Lung (tissue), 12 donors: ENCODE measurements around the gene CCDC146. TPM values are rescaled to one million over a fixed set of nuclear protein-coding genes. Genes with fewer than 3 reads are reported as not detected.
A peak's percentile ranks its signal among the peaks of the same experiment; 100 is the strongest.

Experiments used
- ATAC-seq: fragments of 200-7000 bp; cut with Tn5 transposase; one replicate; pipeline ENCODE4 v1.9.1; 2020; ENCODE audit warnings: moderate number of reproducible peaks; ENCODE audit not compliant: insufficient read depth, low FRiP score
- DNase-seq, 3 donors: peaks; one replicate each; pipeline ENCODE4 v3.0.0-alpha.2; 2013 to 2017
- H3K27ac ChIP-seq, 2 donors: one replicate each; pipeline ENCODE4 v1.5.1; 2013; ENCODE audit warnings: mild to moderate bottlenecking in 2 of 2, moderate library complexity in 2 of 2, control low read depth in 1 of 2, inconsistent platforms in 1 of 2, low read depth in 1 of 2, low read length in 1 of 2
- H3K27me3 ChIP-seq, 3 donors: one replicate each; pipeline ENCODE4 v1.5.1; 2013; ENCODE audit warnings: low read length in 2 of 3; ENCODE audit not compliant: control insufficient read depth in 3 of 3, insufficient read depth in 3 of 3
- H3K36me3 ChIP-seq, 4 donors: one replicate each; pipeline ENCODE4 v1.5.1; 2013; ENCODE audit warnings: low read length in 4 of 4, mild to moderate bottlenecking in 1 of 4, moderate library complexity in 1 of 4; ENCODE audit not compliant: control insufficient read depth in 4 of 4, insufficient read depth in 4 of 4
- H3K4me1 ChIP-seq, 5 donors: one replicate each; pipeline ENCODE4 v1.5.1; 2013; ENCODE audit warnings: low read length in 5 of 5, mild to moderate bottlenecking in 2 of 5, moderate library complexity in 1 of 5; ENCODE audit not compliant: control insufficient read depth in 5 of 5, insufficient read depth in 5 of 5
- H3K4me3 ChIP-seq: one replicate; pipeline ENCODE4 v1.5.1; 2013; ENCODE audit warnings: mild to moderate bottlenecking, control low read depth, moderate library complexity
- H3K9ac ChIP-seq, 2 donors: one replicate each; pipeline ENCODE4 v1.5.1; 2013; ENCODE audit warnings: low read length in 2 of 2, control low read depth in 1 of 2; ENCODE audit not compliant: insufficient read depth in 1 of 2
- H3K9me3 ChIP-seq, 4 donors: one replicate each; pipeline ENCODE4 v1.5.1; 2013; ENCODE audit warnings: low read length in 3 of 4, mild to moderate bottlenecking in 1 of 4, moderate library complexity in 1 of 4; ENCODE audit not compliant: control insufficient read depth in 4 of 4, insufficient read depth in 3 of 4
- WGBS, 2 donors: extraction: QIAGEN DNeasy Blood & Tissue Kit; methylation state at CpG; one replicate each; pipeline ENCODE4 v1.1.7; 2013; 5-methylcytosine and 5-hydroxymethylcytosine counted together
- polyA plus RNA-seq, 2 donors: library from polyadenylated mRNA; stranded (reverse); fragments of 200-250 nt; gene quantifications; one replicate each; pipeline ENCODE4 v1.2.1, GENCODE V29; 2013
- total RNA-seq, 2 donors: library from RNA; depleted of rRNA in 1 of 2; stranded (reverse); fragments of >200 nt in 1 of 2; gene quantifications; one replicate each; pipeline ENCODE4 v1.2.1, GENCODE V29; 2014 to 2021
- TF ChIP-seq, protein P1 (sequence below): IDR thresholded peaks from 2 replicates; pipeline ENCODE4 v1.5.1; 2012; ENCODE audit warnings: mild to moderate bottlenecking; ENCODE audit errors: control extremely low read depth, extremely low read depth
- donor health status: control.
- donor health status: control.
- donor health status: Bipolar disorder and iron deficiency.
- donor health status: healthy.
- donor health status: DM: yes; HTN: yes; CAD: no.

Gene CCDC146
- total and polyA plus RNA-seq, 4 donors = 8.4 to 29.6 (median 17.4) TPM

DNA sequence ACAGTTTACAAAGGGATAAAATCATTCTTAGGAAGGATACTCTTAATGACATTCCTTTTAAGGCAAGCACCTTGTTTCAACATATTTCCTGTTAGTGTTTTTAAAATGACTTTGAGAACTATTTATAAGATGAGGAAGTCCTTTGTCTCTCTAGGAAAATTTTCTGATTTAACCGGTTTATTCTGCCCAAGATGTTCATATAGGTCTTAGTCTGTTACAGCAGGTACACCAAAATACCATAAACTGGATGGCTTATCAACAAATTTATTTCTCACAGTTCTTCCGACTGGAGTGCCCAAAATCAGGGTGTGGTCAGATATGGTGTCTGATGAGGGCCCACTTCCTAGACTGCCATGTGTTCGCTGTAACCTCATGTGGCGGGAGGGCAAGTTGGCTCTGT, 215.8 kb downstream of the CCDC146 start:
- peak; percentile 59 for ATAC-seq
- H3K9ac ChIP-seq = no peak overlapping the region
- TF ChIP-seq, protein P1, sequence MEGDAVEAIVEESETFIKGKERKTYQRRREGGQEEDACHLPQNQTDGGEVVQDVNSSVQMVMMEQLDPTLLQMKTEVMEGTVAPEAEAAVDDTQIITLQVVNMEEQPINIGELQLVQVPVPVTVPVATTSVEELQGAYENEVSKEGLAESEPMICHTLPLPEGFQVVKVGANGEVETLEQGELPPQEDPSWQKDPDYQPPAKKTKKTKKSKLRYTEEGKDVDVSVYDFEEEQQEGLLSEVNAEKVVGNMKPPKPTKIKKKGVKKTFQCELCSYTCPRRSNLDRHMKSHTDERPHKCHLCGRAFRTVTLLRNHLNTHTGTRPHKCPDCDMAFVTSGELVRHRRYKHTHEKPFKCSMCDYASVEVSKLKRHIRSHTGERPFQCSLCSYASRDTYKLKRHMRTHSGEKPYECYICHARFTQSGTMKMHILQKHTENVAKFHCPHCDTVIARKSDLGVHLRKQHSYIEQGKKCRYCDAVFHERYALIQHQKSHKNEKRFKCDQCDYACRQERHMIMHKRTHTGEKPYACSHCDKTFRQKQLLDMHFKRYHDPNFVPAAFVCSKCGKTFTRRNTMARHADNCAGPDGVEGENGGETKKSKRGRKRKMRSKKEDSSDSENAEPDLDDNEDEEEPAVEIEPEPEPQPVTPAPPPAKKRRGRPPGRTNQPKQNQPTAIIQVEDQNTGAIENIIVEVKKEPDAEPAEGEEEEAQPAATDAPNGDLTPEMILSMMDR = no peak
- DNase-seq = no peak
- 23 to 31% methylated on average over 4 of the region's 4 CpGs for WGBS, 2 donors
- H3K27ac ChIP-seq = peak overlapping the region in 1 of 2 donors; percentile 76
- H3K4me1 ChIP-seq = peaks cover 0 to 7% (median 0%) of the 10 kb centered on the region in 5 donors
- H3K4me3 ChIP-seq = no peak overlapping the region
- H3K9me3 ChIP-seq = no peaks in the 10 kb centered on the region
- no peaks in the 10 kb centered on the region for H3K27me3 ChIP-seq
- no peaks in the 10 kb centered on the region for H3K36me3 ChIP-seq

DNA sequence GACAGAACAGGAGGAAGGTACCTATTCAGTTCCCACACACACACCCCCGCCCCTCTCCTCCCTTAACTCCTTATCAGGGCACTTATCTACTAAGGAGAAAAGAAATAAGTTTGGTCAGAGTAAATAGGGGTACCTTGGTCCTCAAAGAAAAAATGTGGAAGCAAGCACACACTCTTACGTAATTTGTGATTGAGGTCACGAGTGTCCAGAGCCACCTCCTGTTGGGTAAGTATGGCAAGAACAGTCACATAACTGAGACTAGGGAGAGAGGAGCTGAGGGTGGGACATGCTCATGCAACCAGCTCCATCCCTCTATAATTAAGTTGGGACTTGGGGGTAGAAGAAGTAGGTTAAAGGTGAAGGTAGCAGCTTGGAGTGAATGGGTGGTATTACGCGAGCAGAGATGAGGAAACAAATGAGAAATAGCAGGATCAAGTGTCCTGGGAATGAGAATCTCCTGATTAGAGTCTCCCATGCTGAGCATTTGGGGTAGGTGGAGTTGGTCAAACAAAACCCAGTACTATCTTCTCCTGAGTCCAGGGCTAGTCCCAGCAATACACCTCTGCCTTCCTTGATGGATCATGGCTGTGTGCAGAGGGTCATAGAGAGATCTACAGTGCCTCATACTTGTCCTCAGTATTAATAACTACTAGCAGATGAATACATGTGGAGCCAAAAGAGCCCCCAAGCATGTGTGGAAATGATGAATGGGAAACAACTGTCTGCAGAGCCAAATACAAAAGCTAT, 216.6 kb downstream of the CCDC146 start:
- Histone ChIP-seq H3K27me3 (no peaks in the 10 kb centered on the region), H3K4me1 (peaks cover 0 to 7% (median 0%) of the 10 kb centered on the region in 5 donors), H3K36me3 (no peaks in the 10 kb centered on the region), H3K4me3 (no peak overlapping the region), H3K27ac (peak overlapping the region in 1 of 2 donors; percentile 57), H3K9ac (no peak overlapping the region), H3K9me3 (no peaks in the 10 kb centered on the region)
- peak in 2 of 3 donors; percentile 24 to 45 for DNase-seq
- ATAC-seq = peak; percentile 74
- WGBS, 2 donors = 48 to 59% methylated on average over 5 of the region's 5 CpGs
- TF ChIP-seq, protein P1 = no peak

DNA sequence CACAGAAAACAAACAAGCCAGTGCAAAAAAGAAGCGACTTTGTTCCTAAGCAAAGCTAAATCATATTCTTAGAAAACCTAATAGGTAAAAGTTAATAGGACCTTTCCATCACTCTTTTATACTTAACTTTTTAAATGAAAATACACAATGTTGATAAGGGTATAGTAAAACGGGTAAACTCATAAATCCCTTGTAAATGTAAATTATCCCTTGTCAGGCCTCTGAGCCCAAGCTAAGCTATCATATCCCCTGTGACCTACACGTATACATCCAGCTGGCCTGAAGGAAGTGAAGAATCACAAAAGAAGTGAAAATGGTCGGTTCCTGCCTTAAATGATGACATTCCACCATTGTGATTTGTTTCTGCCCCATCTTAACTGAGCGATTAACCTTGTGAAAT, 217.3 kb downstream of the CCDC146 start:
- 82 to 87% methylated on average over 5 of the region's 5 CpGs for WGBS, 2 donors
- ATAC-seq (no peak), DNase-seq (no peak)

More for the DNA sequence above, 217.3 kb downstream of the CCDC146 start:
- H3K9me3 ChIP-seq = no peaks in the 10 kb centered on the region
- no peak overlapping the region for H3K27ac ChIP-seq
- H3K4me3 ChIP-seq = no peak overlapping the region
- no peak overlapping the region for H3K9ac ChIP-seq
- H3K4me1 ChIP-seq = peaks cover 0 to 7% (median 0%) of the 10 kb centered on the region in 5 donors
- TF ChIP-seq, protein P1 = no peak
- H3K27me3 ChIP-seq = no peaks in the 10 kb centered on the region
- H3K36me3 ChIP-seq = no peaks in the 10 kb centered on the region

Other genes starting within 250 kb of the CCDC146 start
- not detected for gene SPDYE17, start 90.3 kb upstream of the CCDC146 start, total RNA-seq
- not detected for gene SPDYE17, start 90.3 kb upstream of the CCDC146 start, polyA plus RNA-seq
- gene SPDYE18, start 60.1 kb upstream of the CCDC146 start, total RNA-seq = 1 to 10 TPM in 1 of 2 donors, under 1 TPM in 1; 0.65 to 1.1 TPM
- under 1 TPM; 0.18 to 0.49 TPM for gene SPDYE18, start 60.1 kb upstream of the CCDC146 start, polyA plus RNA-seq
- 10 to 100 TPM; 16.8 to 21.6 TPM for gene FGL2, start 77.2 kb downstream of the CCDC146 start, total RNA-seq
- gene FGL2, start 77.2 kb downstream of the CCDC146 start, polyA plus RNA-seq = 10 to 100 TPM in 1 of 2 donors, 1 to 10 TPM in 1; 3.3 to 18.4 TPM